Spinal cord (tissue), 10 donors: Measurements from ENCODE around the gene FAM90A26. TPM values are rescaled to one million over a fixed set of nuclear protein-coding genes. Genes with fewer than 3 reads are reported as not detected.
A peak's percentile ranks its signal among the peaks of the same experiment; 100 is the strongest.
"Not testable (repeated sequence)": the region's sequence is repeated elsewhere in the genome, so short reads cannot be mapped to it uniquely, and the experiment has no call there.

ENCODE experiments used
- DNase-seq, 6 donors: peaks; one replicate each; pipeline versions ENCODE4 v3.0.0 to v3.0.0-alpha.2; 2013 to 2015; ENCODE audit warnings: low spot score in 6 of 6, low read depth in 4 of 6
- H3K27ac ChIP-seq: one replicate; pipeline ENCODE4 v1.5.1; 2013; ENCODE audit warnings: low read depth, low read length, control low read depth
- H3K27me3 ChIP-seq: one replicate; pipeline ENCODE4 v1.6.1; 2013; ENCODE audit warnings: low read length; ENCODE audit not compliant: control insufficient read depth, insufficient read depth
- H3K36me3 ChIP-seq: one replicate; pipeline ENCODE4 v1.6.1; 2013; ENCODE audit warnings: low read length; ENCODE audit not compliant: control insufficient read depth, insufficient read depth
- H3K4me1 ChIP-seq: one replicate; pipeline ENCODE4 v1.6.1; 2013; ENCODE audit warnings: low read length; ENCODE audit not compliant: control insufficient read depth, insufficient read depth
- H3K4me3 ChIP-seq: one replicate; pipeline ENCODE4 v1.5.1; 2013; ENCODE audit warnings: low read depth, low read length, control low read depth
- H3K9me3 ChIP-seq: one replicate; pipeline ENCODE4 v1.6.1; 2013; ENCODE audit warnings: low read length; ENCODE audit not compliant: control insufficient read depth, insufficient read depth
- WGBS: methylation state at CpG from one replicate; pipeline ENCODE4 v1.1.5; 2013; ENCODE audit warnings: missing lambda C conversion rate; ENCODE audit not compliant: insufficient coverage; 5-methylcytosine and 5-hydroxymethylcytosine counted together
- long read RNA-seq, 4 donors: transcript quantifications; one replicate each; lab custom pipeline, GENCODE V29; 2026
- polyA plus RNA-seq, 2 donors: library from polyadenylated mRNA; unstranded; fragments of 120-200 nt; gene quantifications; one replicate each; pipeline ENCODE4 v1.2.1, GENCODE V29; 2013; ENCODE audit not compliant: insufficient read length in 2 of 2
- total RNA-seq, 2 donors: library from RNA; depleted of rRNA in 1 of 2; stranded (reverse); fragments of 120-200 nt in 1 of 2; fragments of >200 nt in 1 of 2; gene quantifications; one replicate each; pipeline versions ENCODE4 v1.2.3 to v1.2.4, GENCODE V29; 2013 to 2014
- donor health status: healthy.

Gene FAM90A26, protein sequence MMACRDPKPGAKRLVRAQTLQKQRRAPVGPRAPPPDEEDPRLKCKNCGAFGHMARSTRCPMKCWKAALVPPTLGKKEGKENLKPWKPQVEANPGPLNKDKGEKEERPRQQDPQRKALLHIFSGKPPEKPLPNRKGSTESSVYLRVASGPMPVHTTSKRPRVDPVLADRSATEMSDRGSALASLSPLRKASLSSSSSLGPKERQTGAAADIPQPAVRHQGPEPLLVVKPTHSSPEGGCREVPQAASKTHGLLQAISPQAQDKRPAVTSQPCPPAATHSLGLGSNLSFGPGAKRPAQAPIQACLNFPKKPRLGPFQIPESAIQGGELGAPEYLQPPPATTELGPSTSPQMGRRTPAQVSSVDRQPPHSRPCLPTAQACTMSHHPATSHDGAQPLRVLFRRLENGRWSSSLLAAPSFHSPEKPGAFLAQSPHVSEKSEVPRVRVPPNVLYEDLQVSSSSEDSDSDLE
- total RNA-seq (not detected), polyA plus RNA-seq (under 1 TPM in 1 of 2 donors, not detected in 1; 0.20 TPM)
- long read RNA-seq, donor 1 = 0 reads
- long read RNA-seq, donor 2 = 0 reads
- long read RNA-seq, donor 3 = 0 reads
- long read RNA-seq, donor 4 = 0 reads

DNA sequence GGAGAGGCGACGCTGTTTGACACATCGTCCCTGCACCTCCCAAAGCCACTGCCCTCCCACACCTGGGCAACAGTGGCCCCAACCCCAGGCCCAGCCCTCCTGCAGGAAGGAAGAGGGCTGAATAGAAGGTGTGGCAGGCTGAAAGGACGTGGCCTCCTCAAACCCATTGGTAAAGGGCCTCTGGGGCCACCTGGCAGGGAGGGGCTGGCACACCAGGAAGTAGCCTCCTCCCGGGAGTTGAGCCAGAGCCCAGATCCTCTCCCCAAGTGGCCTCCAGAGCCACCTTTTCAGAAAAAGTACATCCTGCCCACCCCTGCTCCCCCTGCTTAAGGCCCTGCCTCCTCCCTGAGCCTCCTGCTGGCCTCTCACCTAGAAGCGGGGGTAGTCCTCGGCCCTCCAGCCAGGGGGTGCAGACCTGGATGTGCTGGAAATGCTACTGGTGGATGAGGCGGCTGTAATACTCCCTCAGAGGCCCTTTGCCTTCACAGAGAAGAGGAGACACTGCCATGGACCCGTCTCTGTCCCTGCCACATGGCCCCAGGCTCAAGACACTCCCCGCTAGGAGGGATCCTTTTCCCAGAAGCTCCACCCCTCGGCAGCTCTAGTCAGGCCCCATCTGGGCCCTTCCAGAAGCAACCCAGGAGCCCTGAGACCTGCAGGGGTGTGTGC is at the start of gene FAM90A26:
Gene FAM90A26 (plus strand): TSS at position 619 of the 669 bp plus-strand sequence. CDS start 2,764 bp downstream, outside the sequence.
- H3K36me3 ChIP-seq, H3K4me3 ChIP-seq, H3K4me1 ChIP-seq, H3K27ac ChIP-seq, H3K27me3 ChIP-seq, DNase-seq, H3K9me3 ChIP-seq: not testable (repeated sequence)
- 55% methylated on average over 2 of the region's 11 CpGs for WGBS

DNA sequence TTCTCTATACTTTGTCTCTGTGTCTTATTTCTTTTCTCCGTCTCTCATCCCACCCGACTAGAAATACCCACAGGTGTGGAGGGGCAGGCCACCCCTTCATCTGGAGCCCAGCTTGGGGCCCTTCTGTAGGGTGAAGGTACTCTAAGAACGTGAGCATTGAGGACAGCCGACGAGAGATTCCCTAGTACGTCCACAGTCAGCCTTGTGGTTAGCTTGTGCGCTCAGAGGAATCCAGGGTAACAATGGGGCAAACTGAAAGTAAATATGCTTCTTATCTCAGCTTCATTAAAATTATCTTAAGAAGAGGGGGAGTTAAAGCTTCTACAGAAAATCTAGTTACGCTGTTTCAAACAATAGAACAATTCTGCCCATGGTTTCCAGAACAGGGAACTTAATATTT is 47.5 kb upstream of the FAM90A26 start:
- H3K36me3 ChIP-seq, H3K27me3 ChIP-seq, DNase-seq, H3K4me3 ChIP-seq, H3K27ac ChIP-seq, H3K9me3 ChIP-seq, H3K4me1 ChIP-seq: not testable (repeated sequence)
- WGBS = 100% methylated on average over 3 of the region's 8 CpGs

DNA sequence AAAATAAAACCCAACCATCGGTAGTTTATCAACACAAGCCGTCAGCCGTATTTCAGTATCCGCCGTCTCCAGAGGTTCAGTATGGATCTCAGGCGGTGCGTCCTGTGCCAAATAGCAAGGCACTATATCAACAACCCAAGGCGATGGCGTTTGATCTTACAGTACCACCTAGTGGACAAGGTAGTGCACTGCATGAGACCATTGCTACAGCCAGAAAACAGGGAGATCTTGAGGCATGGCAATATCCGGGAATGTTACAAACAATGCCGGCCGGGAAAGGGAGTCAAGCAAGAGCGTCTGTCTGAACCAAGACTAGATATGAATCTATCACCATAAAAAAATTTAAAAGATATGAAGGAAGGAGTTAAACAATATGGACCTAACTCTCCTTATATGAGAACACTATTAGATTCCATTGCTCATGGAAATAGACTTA is 46.6 kb upstream of the FAM90A26 start:
- H3K4me3 ChIP-seq = not testable (repeated sequence)
- WGBS = 0% methylated on average over 5 of the region's 13 CpGs

DNA sequence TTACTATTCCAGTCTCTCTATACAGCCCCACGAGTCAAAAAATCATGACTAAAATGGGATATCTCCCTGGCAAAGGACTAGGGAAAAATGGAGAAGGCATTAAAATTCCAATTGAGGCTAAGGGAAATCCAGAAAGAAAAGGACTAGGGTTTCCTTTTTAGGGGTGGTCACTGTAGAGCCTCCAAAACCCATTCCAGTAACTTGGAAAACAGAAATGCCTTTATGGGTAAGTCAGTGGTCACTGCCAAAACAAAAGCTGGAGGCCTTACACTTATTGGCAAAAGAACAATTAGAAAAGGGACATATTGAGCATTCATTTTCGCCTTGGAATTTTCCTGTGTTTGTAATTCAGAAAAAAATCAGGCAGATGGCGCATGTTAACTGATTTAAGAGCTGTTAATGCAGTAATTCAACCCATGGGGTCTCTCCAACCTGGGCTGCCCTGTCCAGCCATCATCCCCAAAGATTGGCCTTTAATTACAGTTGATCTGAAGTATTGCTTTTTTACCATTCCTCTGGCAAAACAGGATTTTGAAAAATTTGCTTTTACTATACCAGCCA is 44.5 kb upstream of the FAM90A26 start:
- not testable (repeated sequence) for H3K4me3 ChIP-seq, H3K9me3 ChIP-seq, H3K4me1 ChIP-seq, H3K27me3 ChIP-seq, H3K27ac ChIP-seq, H3K36me3 ChIP-seq
- DNase-seq = peak in 2 of 6 donors; percentile 32 to 70
- WGBS = 45% methylated on average over 2 of the region's 3 CpGs

More for the DNA sequence above, 46.6 kb upstream of the FAM90A26 start:
- H3K9me3 ChIP-seq, H3K27me3 ChIP-seq, H3K27ac ChIP-seq, H3K4me1 ChIP-seq, H3K36me3 ChIP-seq: not testable (repeated sequence)
- DNase-seq = peak in 4 of 6 donors; percentile 50 to 94 (median 69)

DNA sequence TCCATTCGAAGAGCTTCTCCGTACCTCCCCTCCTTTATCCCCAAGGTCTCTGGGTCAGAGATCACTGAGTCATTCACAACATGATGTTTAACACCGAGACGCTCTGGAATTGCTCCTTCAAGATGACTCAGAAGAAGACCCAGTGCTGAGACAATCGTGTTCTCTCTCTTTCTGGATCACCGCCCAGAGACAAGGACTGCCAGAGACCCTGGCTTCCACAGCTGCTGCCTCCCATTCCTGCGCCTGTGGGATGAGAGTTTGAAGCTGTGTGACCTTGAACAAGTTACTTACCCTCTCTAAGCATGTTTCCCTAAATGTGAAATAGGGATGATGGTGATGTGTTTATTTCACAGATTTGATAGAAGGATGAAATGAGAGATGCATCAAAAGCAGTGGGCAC is 38.8 kb upstream of the FAM90A26 start:
- WGBS = 50% methylated on average over 1 of the region's 7 CpGs
- not testable (repeated sequence) for H3K27ac ChIP-seq, DNase-seq, H3K4me3 ChIP-seq, H3K27me3 ChIP-seq, H3K4me1 ChIP-seq, H3K36me3 ChIP-seq, H3K9me3 ChIP-seq

DNA sequence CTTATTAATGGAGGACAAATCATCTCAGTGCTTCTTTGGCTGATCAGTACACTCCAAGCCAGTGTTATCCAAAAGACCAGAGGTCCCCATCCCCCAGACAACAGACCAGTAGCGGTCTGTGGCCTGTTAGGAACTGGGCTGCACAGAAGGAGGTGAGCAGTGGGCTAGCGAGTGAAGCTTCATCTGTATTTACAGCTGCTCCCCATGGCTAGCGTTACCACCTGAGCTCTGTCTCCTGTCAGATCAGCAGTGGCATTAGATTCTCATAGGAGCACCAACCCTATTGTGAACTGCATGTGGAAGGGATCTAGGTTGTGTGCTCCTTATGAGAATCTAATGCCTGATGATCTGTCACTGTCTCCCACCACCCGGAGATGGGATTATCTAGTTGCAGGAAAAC is 37.4 kb upstream of the FAM90A26 start:
- DNase-seq, H3K4me3 ChIP-seq, H3K27me3 ChIP-seq, H3K36me3 ChIP-seq, H3K9me3 ChIP-seq, H3K27ac ChIP-seq, H3K4me1 ChIP-seq: not testable (repeated sequence)
- 85% methylated on average over 2 of the region's 4 CpGs for WGBS

DNA sequence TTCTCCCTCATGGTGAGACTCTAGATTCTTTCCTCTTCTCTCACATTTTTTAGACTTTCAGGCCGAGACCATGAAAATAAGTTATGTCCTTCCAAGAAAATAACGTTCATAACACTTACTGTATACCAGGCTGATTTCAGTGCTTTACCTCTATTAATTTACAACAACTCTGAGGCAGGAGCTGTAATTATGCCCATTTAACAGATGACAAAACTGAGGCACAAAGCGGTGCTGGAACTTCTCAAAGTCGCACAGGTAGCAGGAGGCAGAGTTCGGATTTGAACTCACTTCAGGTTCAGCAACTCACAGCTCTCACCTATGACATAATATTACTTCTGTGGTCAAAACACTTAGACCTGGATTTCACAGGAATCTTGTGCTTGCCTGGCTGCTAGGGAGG is 36.2 kb upstream of the FAM90A26 start:
- not testable (repeated sequence) for DNase-seq, H3K4me3 ChIP-seq, H3K4me1 ChIP-seq, H3K36me3 ChIP-seq, H3K27ac ChIP-seq, H3K9me3 ChIP-seq, H3K27me3 ChIP-seq
- no CpG with 5 or more reads among the region's 5 CpGs for WGBS

DNA sequence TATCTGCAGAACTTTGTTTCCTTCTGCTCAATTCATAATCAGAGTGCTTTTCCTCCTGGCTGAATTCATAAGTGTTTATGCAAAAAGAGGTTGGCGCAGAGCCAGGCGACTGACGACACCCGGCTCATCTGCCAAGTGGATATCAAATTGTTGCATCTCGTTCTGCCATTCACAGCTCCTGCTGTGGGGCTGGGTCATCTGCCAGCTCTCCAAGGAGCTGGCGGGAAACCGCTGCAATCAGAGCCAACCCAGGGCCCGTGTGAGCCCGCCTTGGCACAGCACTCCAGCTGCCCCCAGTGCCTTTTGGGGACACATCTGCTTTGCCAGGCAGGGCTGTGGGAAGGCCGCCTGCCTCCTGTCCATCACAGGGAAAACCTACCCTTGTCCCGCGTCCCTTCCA is 35.7 kb upstream of the FAM90A26 start:
- H3K4me1 ChIP-seq, H3K36me3 ChIP-seq, H3K27me3 ChIP-seq, H3K4me3 ChIP-seq, H3K27ac ChIP-seq, H3K9me3 ChIP-seq: not testable (repeated sequence)
- 34% methylated on average over 9 of the region's 12 CpGs for WGBS
- DNase-seq = peak in 2 of 6 donors; percentile 81 to 92

DNA sequence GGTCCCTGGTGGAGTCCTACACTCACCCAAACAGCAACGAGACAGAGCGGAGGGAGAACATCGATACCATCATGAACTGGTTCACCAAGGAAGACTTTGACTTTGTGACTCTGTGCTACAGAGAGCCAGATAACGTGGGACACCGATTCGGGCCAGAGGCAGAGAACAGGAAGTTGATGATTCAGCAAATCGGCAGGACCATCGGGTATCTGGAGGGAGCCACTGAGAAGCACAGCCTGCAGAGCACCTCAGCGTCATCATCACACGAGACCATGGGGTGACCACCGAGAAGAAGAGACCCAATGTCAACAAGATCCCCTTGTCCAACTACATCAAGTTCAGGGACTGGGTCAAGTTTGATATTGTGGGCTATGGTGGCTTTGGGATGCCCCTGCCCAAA is 29.2 kb upstream of the FAM90A26 start:
- not testable (repeated sequence) for H3K27ac ChIP-seq, H3K9me3 ChIP-seq, H3K4me3 ChIP-seq, H3K4me1 ChIP-seq, DNase-seq, H3K36me3 ChIP-seq, H3K27me3 ChIP-seq
- WGBS = 100% methylated on average over 5 of the region's 11 CpGs
